ENCODE results near the gene AQP3. TPM values are rescaled to one million over a fixed set of nuclear protein-coding genes. Genes with fewer than 3 reads are reported as not detected.

Gene AQP3
- total and polyA plus RNA-seq, 2 of the 8 experiments (the other 6 are each of a cell fraction or from before 2014, with no cell fraction given) = 2.6 to 7.6 TPM

DNA sequence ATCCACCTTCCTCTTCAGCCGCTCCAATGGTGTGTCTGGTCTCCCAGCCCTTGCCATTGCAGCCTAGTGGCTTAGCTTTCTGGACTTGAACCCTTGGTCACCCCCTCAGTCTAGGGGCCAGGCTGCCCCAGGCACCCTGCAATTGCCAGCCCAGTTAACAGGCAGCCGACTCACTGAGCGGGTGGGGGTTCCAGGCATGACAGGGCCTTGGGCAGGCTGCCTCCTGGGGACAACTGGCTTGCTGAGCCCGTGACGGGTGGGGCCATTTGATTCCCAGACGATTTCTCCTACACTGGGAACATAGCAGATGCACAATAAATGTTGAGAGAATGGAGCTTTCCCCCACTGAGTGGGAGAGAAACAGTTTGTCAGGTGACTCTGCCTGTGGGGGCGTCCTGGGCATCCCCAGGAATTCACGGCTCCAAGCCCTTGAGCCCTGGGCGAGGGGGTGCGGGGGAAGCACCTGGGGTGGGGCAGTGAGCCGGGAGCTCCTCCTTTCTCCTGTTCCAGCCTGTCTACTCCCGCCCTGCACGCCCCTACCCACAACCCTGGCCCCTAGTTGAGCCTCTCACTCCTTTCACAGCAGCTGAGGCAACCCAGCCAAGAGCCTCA, 32.4 kb downstream of the AQP3 start:
- no peak overlapping the region for H3K14ac ChIP-seq (ENCODE audit: insufficient read length)
- no peak overlapping the region for H3K4me2 ChIP-seq (ENCODE audit: insufficient read depth in 1 of 2, low read depth in 2 of 2, low read length in 2 of 2)
- H2AK5ac ChIP-seq (ENCODE audit: low read depth, low read length) = no peak overlapping the region
- H3K27ac ChIP-seq (ENCODE audit: low read depth, low read length) = no peak overlapping the region
- no peak overlapping the region for H3K56ac ChIP-seq (replicated peaks; ENCODE audit: insufficient read length, low read depth, low read length)
- H3K9ac ChIP-seq (replicated peaks in 1 of 4; ENCODE audit: extremely low read depth in 1 of 4, low read depth in 3 of 4, low read length in 3 of 4) = no peak overlapping the region
- no peak overlapping the region for H3K23ac ChIP-seq (ENCODE audit: insufficient read length)
- FAIRE-seq = no peak
- no peaks in the 10 kb centered on the region for H3K9me3 ChIP-seq (ENCODE audit: insufficient read depth in 2 of 2, low read depth in 1 of 2, low read length in 1 of 2)
- peak overlapping the region; percentile 2; the same call in 1 of the 2 replicates for H2AFZ ChIP-seq (ENCODE audit: low read length)
- H3K79me1 ChIP-seq (ENCODE audit: low read depth, low read length) = no peaks in the 10 kb centered on the region
- no peak overlapping the region; the same call in 1 of the 2 replicates for H2BK15ac ChIP-seq (ENCODE audit: low read length)
- H3K4me3 ChIP-seq (ENCODE audit: extremely low read depth in 1 of 4, insufficient read depth in 2 of 4, low read depth in 3 of 4, low read length in 4 of 4) = no peak overlapping the region
- ChIA-PET CTCF (ENCODE audit: partially characterized antibody) (interaction anchor here (0.6 to 9.5 kb wide), 25 partner anchors 8 to 235 kb away, joined by 3 to 134 read pairs (median 6); partner anchors contain the start of genes AQP3, AQP7 and NOL6), POLR2A (ENCODE audit: partially characterized antibody) (interaction anchor here (1.0 kb wide), 1 partner anchor 58 kb away, joined by 3 read pairs; no protein-coding TSS in a partner anchor)
- peak overlapping the region; percentile 27 for H4K91ac ChIP-seq (replicated peaks; ENCODE audit: insufficient read length, low read length)
- TF ChIP-seq, protein P1, sequence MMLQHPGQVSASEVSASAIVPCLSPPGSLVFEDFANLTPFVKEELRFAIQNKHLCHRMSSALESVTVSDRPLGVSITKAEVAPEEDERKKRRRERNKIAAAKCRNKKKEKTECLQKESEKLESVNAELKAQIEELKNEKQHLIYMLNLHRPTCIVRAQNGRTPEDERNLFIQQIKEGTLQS (IDR thresholded peaks at IDR 0.05; ENCODE audit: insufficient read depth, low read depth, low read length) = no peak
- TF ChIP-seq TCF12 (IDR thresholded peaks at IDR 0.05; ENCODE audit: low read depth, low read length) (no peak), SAP30 (IDR thresholded peaks at IDR 0.05; ENCODE audit: insufficient read depth, insufficient replicate concordance, low read length) (no peak), RXRA (IDR thresholded peaks at IDR 0.05; ENCODE audit: insufficient read depth, low read depth, low read length) (no peak), YY1 (IDR thresholded peaks at IDR 0.05; ENCODE audit: low read depth, low read length) (no peak)
- TF ChIP-seq, protein P2, sequence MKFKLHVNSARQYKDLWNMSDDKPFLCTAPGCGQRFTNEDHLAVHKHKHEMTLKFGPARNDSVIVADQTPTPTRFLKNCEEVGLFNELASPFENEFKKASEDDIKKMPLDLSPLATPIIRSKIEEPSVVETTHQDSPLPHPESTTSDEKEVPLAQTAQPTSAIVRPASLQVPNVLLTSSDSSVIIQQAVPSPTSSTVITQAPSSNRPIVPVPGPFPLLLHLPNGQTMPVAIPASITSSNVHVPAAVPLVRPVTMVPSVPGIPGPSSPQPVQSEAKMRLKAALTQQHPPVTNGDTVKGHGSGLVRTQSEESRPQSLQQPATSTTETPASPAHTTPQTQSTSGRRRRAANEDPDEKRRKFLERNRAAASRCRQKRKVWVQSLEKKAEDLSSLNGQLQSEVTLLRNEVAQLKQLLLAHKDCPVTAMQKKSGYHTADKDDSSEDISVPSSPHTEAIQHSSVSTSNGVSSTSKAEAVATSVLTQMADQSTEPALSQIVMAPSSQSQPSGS (IDR thresholded peaks at IDR 0.05; ENCODE audit: low read length) = no peak
- TF ChIP-seq, protein P3, sequence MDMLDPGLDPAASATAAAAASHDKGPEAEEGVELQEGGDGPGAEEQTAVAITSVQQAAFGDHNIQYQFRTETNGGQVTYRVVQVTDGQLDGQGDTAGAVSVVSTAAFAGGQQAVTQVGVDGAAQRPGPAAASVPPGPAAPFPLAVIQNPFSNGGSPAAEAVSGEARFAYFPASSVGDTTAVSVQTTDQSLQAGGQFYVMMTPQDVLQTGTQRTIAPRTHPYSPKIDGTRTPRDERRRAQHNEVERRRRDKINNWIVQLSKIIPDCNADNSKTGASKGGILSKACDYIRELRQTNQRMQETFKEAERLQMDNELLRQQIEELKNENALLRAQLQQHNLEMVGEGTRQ (IDR thresholded peaks at IDR 0.05; ENCODE audit: low read length) = no peak
- H4K20me1 ChIP-seq (replicated peaks in 1 of 2; ENCODE audit: control insufficient read depth in 1 of 2, insufficient read depth in 2 of 2, low read length in 2 of 2) = no peaks in the 10 kb centered on the region
- H3K18ac ChIP-seq (ENCODE audit: extremely low read depth, low read length) = 0 out of 2 replicates have a peak overlapping the region, but pooled peaks have one; percentile 52
- H2BK20ac ChIP-seq (ENCODE audit: low read length) = no peak overlapping the region
- no peaks in the 10 kb centered on the region; a peak in 1 of 7 replicates for H3K27me3 ChIP-seq (replicated peaks in 1 of 4; ENCODE audit: control insufficient read depth in 3 of 4, extremely low read depth in 1 of 4, insufficient read depth in 3 of 4, low read length in 3 of 4)
- no peaks in the 10 kb centered on the region for H3K23me2 ChIP-seq (ENCODE audit: low read depth, low read length)
- no peak for DNase-seq (ENCODE audit: low read depth in 1 of 2, low spot score in 2 of 2)
- H3K79me2 ChIP-seq (ENCODE audit: control insufficient read depth in 1 of 2, insufficient read depth in 2 of 2, low read length in 2 of 2) = no peaks in the 10 kb centered on the region
- WGBS, 2 experiments (ENCODE audit: extremely low coverage in 1 of 2, insufficient coverage in 1 of 2, insufficient read length in 1 of 2, insufficient replicate concordance in 2 of 2, low coverage in 1 of 2, low lambda C conversion rate in 2 of 2, missing lambda C conversion rate in 1 of 2) = 86% methylated on average over 11 of the region's 13 CpGs; no CpG with 5 or more reads in 1 of the 2 experiments
- H3K36me3 ChIP-seq (ENCODE audit: control insufficient read depth in 2 of 4, insufficient read depth in 4 of 4, low read length in 3 of 4) = no peaks in the 10 kb centered on the region
- no peak overlapping the region for H3K4ac ChIP-seq (replicated peaks; ENCODE audit: insufficient read length, low read depth, low read length)
- H2BK5ac ChIP-seq (ENCODE audit: low read depth, low read length) = no peak overlapping the region
- peak overlapping the region; percentile 75 for H4K8ac ChIP-seq (ENCODE audit: extremely low read depth, insufficient read depth, low read length)
- no peak overlapping the region for H2BK12ac ChIP-seq (ENCODE audit: low read depth, low read length)
- no peak overlapping the region for H2BK120ac ChIP-seq (replicated peaks; ENCODE audit: low read depth, low read length)
- peaks cover 0 to 4% (median 3%) of the 10 kb centered on the region in 4 experiments; a peak in 2 of 7 replicates for H3K4me1 ChIP-seq (replicated peaks in 1 of 4; ENCODE audit: control insufficient read depth in 3 of 4, insufficient read depth in 4 of 4, low read length in 3 of 4)
- H4K5ac ChIP-seq (ENCODE audit: insufficient read length, low read depth, low read length) = no peak overlapping the region
